Mucosa of descending colon (tissue), 3 donors: Measurements from ENCODE around the gene TRPM7. TPM values are rescaled to one million over a fixed set of nuclear protein-coding genes. Genes with fewer than 3 reads are reported as not detected.

ENCODE experiments used
- ATAC-seq: fragments of 200-7000 bp; cut with Tn5 transposase; one replicate; pipeline ENCODE4 v1.9.1; 2020; ENCODE audit warnings: mild to moderate bottlenecking, moderate library complexity
- DNase-seq, 3 donors: peaks; one replicate each; pipeline ENCODE4 v3.0.0-alpha.2; 2020
- H3K36me3 ChIP-seq: fragments of 200-600 bp; one replicate; pipeline ENCODE4 v1.8.0; 2021; ENCODE audit warnings: low read depth, mild to moderate bottlenecking
- H3K4me1 ChIP-seq: fragments of 200-600 bp; one replicate; pipeline ENCODE4 v1.8.0; 2021; ENCODE audit warnings: low read depth, mild to moderate bottlenecking
- H3K4me3 ChIP-seq: fragments of 200-600 bp; one replicate; pipeline ENCODE4 v1.8.0; 2021; ENCODE audit warnings: mild to moderate bottlenecking
- H3K9me3 ChIP-seq: fragments of 200-600 bp; one replicate; pipeline ENCODE4 v1.8.0; 2021; ENCODE audit warnings: mild to moderate bottlenecking
- CTCF ChIP-seq: fragments of 200-600 bp; IDR thresholded peaks from one replicate; pipeline ENCODE4 v1.8.0; 2022; ENCODE audit warnings: antibody characterized with exemption, mild to moderate bottlenecking
- intact Hi-C, 2 donors: fragments of 100-400 bp; cut with DNase I in 1 of 2; cut with micrococcal nuclease in 1 of 2; formaldehyde crosslinking; loops; one replicate each; pipeline versions ENCODE4 v1.11.0 to v1.11.1; 2022; cut with DNase I, micrococcal nuclease
- total RNA-seq, 3 donors: library from RNA; stranded (reverse); fragmentation: NEBNext Ultra II Directional in 2 of 3; extraction: Animal tissue kit (Norgen Biotek cat#: 25700) in 2 of 3; gene quantifications; one replicate each; pipeline versions ENCODE4 v1.2.1 to v1.2.4, GENCODE V29; 2021 to 2023
- donor health status: DM: no; HTN: no; CAD: no; lungs with moderate emphysema.
- donor health status: DM: no; HTN: no; CAD: no.
- donor health status: DM: no; HTN: yes; CAD: no.

TRPM7 gene
- total RNA-seq, 3 donors from 2014 or later = 34.7 to 39.7 (median 38.8) TPM

GRCh38 chr15:50558012-50558411, 128.6 kb downstream of the TRPM7 start:
- Histone ChIP-seq H3K9me3 (no peaks in the 10 kb centered on the region), H3K4me3 (no peak overlapping the region), H3K4me1 (no peaks in the 10 kb centered on the region), H3K36me3 (no peaks in the 10 kb centered on the region)
- ATAC-seq (no peak), DNase-seq (no peak)
- no peak for TF ChIP-seq CTCF
- intact Hi-C loops = no loop called here

- intact Hi-C loops = no loop called here
- ATAC-seq (no peak), DNase-seq (no peak)
- Histone ChIP-seq H3K4me3 (no peak overlapping the region), H3K9me3 (no peaks in the 10 kb centered on the region), H3K36me3 (no peaks in the 10 kb centered on the region), H3K4me1 (no peaks in the 10 kb centered on the region)
- TF ChIP-seq CTCF = no peak
These were observed 129.8 kb downstream of the TRPM7 start for GRCh38 chr15:50556642-50557371.

- DNase-seq (no peak), ATAC-seq (no peak)
- H3K4me1 ChIP-seq = no peaks in the 10 kb centered on the region
- H3K36me3 ChIP-seq = no peaks in the 10 kb centered on the region
- no peaks in the 10 kb centered on the region for H3K9me3 ChIP-seq
- intact Hi-C loops = no loop called here
- TF ChIP-seq CTCF = no peak
- H3K4me3 ChIP-seq = no peak overlapping the region
These were observed 134.4 kb downstream of the TRPM7 start for GRCh38 chr15:50552238-50552637.

- ATAC-seq = no peak
- no peak for TF ChIP-seq CTCF
- intact Hi-C loops = no loop called here
These were observed 137.3 kb downstream of the TRPM7 start for GRCh38 chr15:50549326-50549725.

GRCh38 chr15:50546566-50546965, 140.0 kb downstream of the TRPM7 start, which contains the start of gene USP50:
Gene USP50, minus strand, starts transcription at chr15:50546666. Its CDS starts 141 bp downstream, at chr15:50546525.
- Histone ChIP-seq H3K36me3 (no peaks in the 10 kb centered on the region), H3K4me3 (no peak within 1 kb of the TSS), H3K4me1 (no peaks in the 10 kb centered on the region), H3K9me3 (no peaks in the 10 kb centered on the region)
- no peak for TF ChIP-seq CTCF
- DNase-seq (no peak), ATAC-seq (no peak)
- intact Hi-C loops = no loop called here

More at GRCh38 chr15:50549326-50549725, 137.3 kb downstream of the TRPM7 start:
- no peaks in the 10 kb centered on the region for H3K36me3 ChIP-seq
- no peak overlapping the region for H3K4me3 ChIP-seq
- no peaks in the 10 kb centered on the region for H3K4me1 ChIP-seq
- no peak for DNase-seq
- H3K9me3 ChIP-seq = no peaks in the 10 kb centered on the region
